Activated naive CD8-positive, alpha-beta T cell (primary cell): ENCODE results near the gene FOLR2.

Experiments used
- H3K27ac Mint-ChIP-seq: one replicate; pipeline ENCODE4 v1.8.0; 2021; ENCODE audit warnings: mixed read lengths
- H3K27me3 Mint-ChIP-seq: one replicate; pipeline ENCODE4 v1.8.0; 2021; ENCODE audit warnings: mixed read lengths
- H3K36me3 Mint-ChIP-seq: one replicate; pipeline ENCODE4 v1.8.0; 2021; ENCODE audit warnings: mixed read lengths
- H3K4me1 Mint-ChIP-seq: one replicate; pipeline ENCODE4 v1.8.0; 2021; ENCODE audit warnings: low read depth, mixed read lengths
- H3K4me3 Mint-ChIP-seq: one replicate; pipeline ENCODE4 v1.8.0; 2021; ENCODE audit warnings: mild to moderate bottlenecking, mixed read lengths
- H3K9me3 Mint-ChIP-seq: one replicate; pipeline ENCODE4 v1.8.0; 2021; ENCODE audit warnings: low read depth, mixed read lengths

FOLR2 gene

GRCh38 chr11:72239313-72239848, 22.8 kb downstream of the FOLR2 start:
- Mint-ChIP-seq H3K36me3 (peaks cover 2% of the 10 kb centered on the region), H3K4me1 (peaks cover 29% of the 10 kb centered on the region), H3K9me3 (no peaks in the 10 kb centered on the region), H3K4me3 (peak overlapping the region; percentile 79), H3K27ac (no peak overlapping the region), H3K27me3 (peaks cover 27% of the 10 kb centered on the region)

- Mint-ChIP-seq H3K27me3 (peaks cover 32% of the 10 kb centered on the region), H3K9me3 (no peaks in the 10 kb centered on the region), H3K36me3 (peaks cover 2% of the 10 kb centered on the region), H3K4me3 (peak overlapping the region; percentile 82), H3K4me1 (peaks cover 33% of the 10 kb centered on the region), H3K27ac (no peak overlapping the region)
Observed at GRCh38 chr11:72239849-72240460, 23.4 kb downstream of the FOLR2 start.

GRCh38 chr11:72240461-72241290, 24.1 kb downstream of the FOLR2 start:
- no peaks in the 10 kb centered on the region for H3K9me3 Mint-ChIP-seq
- H3K4me3 Mint-ChIP-seq, result peak overlapping the region; percentile 82
- H3K27me3 Mint-ChIP-seq, result peaks cover 32% of the 10 kb centered on the region
- no peak overlapping the region for H3K27ac Mint-ChIP-seq
- peaks cover 33% of the 10 kb centered on the region for H3K4me1 Mint-ChIP-seq
- peaks cover 2% of the 10 kb centered on the region for H3K36me3 Mint-ChIP-seq

GRCh38 chr11:72241291-72241781, 24.7 kb downstream of the FOLR2 start:
- Mint-ChIP-seq H3K4me1 (peaks cover 33% of the 10 kb centered on the region), H3K36me3 (peaks cover 2% of the 10 kb centered on the region), H3K27ac (no peak overlapping the region), H3K27me3 (peaks cover 32% of the 10 kb centered on the region), H3K9me3 (no peaks in the 10 kb centered on the region), H3K4me3 (peak overlapping the region; percentile 38)

- H3K4me3 Mint-ChIP-seq, result peak overlapping the region; percentile 21
- H3K36me3 Mint-ChIP-seq, result peaks cover 2% of the 10 kb centered on the region
- no peaks in the 10 kb centered on the region for H3K9me3 Mint-ChIP-seq
- H3K27me3 Mint-ChIP-seq, result peaks cover 32% of the 10 kb centered on the region
- no peak overlapping the region for H3K27ac Mint-ChIP-seq
- H3K4me1 Mint-ChIP-seq, result peaks cover 33% of the 10 kb centered on the region
Observed at GRCh38 chr11:72242141-72242540, 25.5 kb downstream of the FOLR2 start.

GRCh38 chr11:72243173-72244059, 26.8 kb downstream of the FOLR2 start:
- Mint-ChIP-seq H3K9me3 (no peaks in the 10 kb centered on the region), H3K27me3 (peaks cover 32% of the 10 kb centered on the region), H3K4me1 (peaks cover 33% of the 10 kb centered on the region), H3K36me3 (peaks cover 2% of the 10 kb centered on the region), H3K4me3 (peak overlapping the region; percentile 49), H3K27ac (no peak overlapping the region)

- Mint-ChIP-seq H3K27me3 (peaks cover 35% of the 10 kb centered on the region), H3K4me1 (peaks cover 31% of the 10 kb centered on the region), H3K36me3 (peaks cover 2% of the 10 kb centered on the region), H3K9me3 (no peaks in the 10 kb centered on the region), H3K27ac (no peak within 1 kb of the TSS), H3K4me3 (peak within 1 kb of the TSS; percentile 56)
Observed at GRCh38 chr11:72244060-72244360, 27.4 kb downstream of the FOLR2 start, which contains the start of gene PHOX2A. Gene PHOX2A, minus strand, starts transcription at chr11:72244176. Its CDS starts 172 bp downstream, at chr11:72244004.

GRCh38 chr11:72244361-72245262, 28.0 kb downstream of the FOLR2 start:
- Mint-ChIP-seq H3K27ac (no peak overlapping the region), H3K27me3 (peaks cover 34% of the 10 kb centered on the region), H3K9me3 (no peaks in the 10 kb centered on the region), H3K4me3 (peak overlapping the region; percentile 56), H3K36me3 (peaks cover 2% of the 10 kb centered on the region), H3K4me1 (peaks cover 28% of the 10 kb centered on the region)

- peaks cover 35% of the 10 kb centered on the region for H3K27me3 Mint-ChIP-seq
- H3K36me3 Mint-ChIP-seq, result peaks cover 2% of the 10 kb centered on the region
- H3K27ac Mint-ChIP-seq, result no peak overlapping the region
- H3K4me3 Mint-ChIP-seq, result no peak overlapping the region
- H3K9me3 Mint-ChIP-seq, result no peaks in the 10 kb centered on the region
- peaks cover 26% of the 10 kb centered on the region for H3K4me1 Mint-ChIP-seq
Observed at GRCh38 chr11:72245263-72245816, 28.7 kb downstream of the FOLR2 start.

- Mint-ChIP-seq H3K36me3 (no peaks in the 10 kb centered on the region), H3K27me3 (peaks cover 21% of the 10 kb centered on the region), H3K4me1 (peaks cover 11% of the 10 kb centered on the region), H3K27ac (no peak overlapping the region), H3K4me3 (no peak overlapping the region), H3K9me3 (no peaks in the 10 kb centered on the region)
Observed at GRCh38 chr11:72247584-72247983, 31.0 kb downstream of the FOLR2 start.

- H3K4me1 Mint-ChIP-seq, result no peaks in the 10 kb centered on the region
- H3K4me3 Mint-ChIP-seq, result no peak overlapping the region
- H3K27me3 Mint-ChIP-seq, result peaks cover 12% of the 10 kb centered on the region
- H3K36me3 Mint-ChIP-seq, result no peaks in the 10 kb centered on the region
- no peak overlapping the region for H3K27ac Mint-ChIP-seq
- no peaks in the 10 kb centered on the region for H3K9me3 Mint-ChIP-seq
Observed at GRCh38 chr11:72249961-72250360, 33.4 kb downstream of the FOLR2 start.

- H3K27ac Mint-ChIP-seq, result no peak overlapping the region
- H3K9me3 Mint-ChIP-seq, result no peaks in the 10 kb centered on the region
- H3K36me3 Mint-ChIP-seq, result no peaks in the 10 kb centered on the region
- H3K27me3 Mint-ChIP-seq, result peaks cover 12% of the 10 kb centered on the region
- H3K4me3 Mint-ChIP-seq, result no peak overlapping the region
- H3K4me1 Mint-ChIP-seq, result no peaks in the 10 kb centered on the region
Observed at GRCh38 chr11:72250661-72251464, 34.3 kb downstream of the FOLR2 start.

- Mint-ChIP-seq H3K9me3 (no peaks in the 10 kb centered on the region), H3K4me1 (no peaks in the 10 kb centered on the region), H3K27me3 (peaks cover 12% of the 10 kb centered on the region), H3K4me3 (no peak overlapping the region), H3K27ac (no peak overlapping the region), H3K36me3 (no peaks in the 10 kb centered on the region)
Observed at GRCh38 chr11:72251614-72252013, 35.0 kb downstream of the FOLR2 start.
